ENCODE results near the gene GPD1.

Gene GPD1

DNA sequence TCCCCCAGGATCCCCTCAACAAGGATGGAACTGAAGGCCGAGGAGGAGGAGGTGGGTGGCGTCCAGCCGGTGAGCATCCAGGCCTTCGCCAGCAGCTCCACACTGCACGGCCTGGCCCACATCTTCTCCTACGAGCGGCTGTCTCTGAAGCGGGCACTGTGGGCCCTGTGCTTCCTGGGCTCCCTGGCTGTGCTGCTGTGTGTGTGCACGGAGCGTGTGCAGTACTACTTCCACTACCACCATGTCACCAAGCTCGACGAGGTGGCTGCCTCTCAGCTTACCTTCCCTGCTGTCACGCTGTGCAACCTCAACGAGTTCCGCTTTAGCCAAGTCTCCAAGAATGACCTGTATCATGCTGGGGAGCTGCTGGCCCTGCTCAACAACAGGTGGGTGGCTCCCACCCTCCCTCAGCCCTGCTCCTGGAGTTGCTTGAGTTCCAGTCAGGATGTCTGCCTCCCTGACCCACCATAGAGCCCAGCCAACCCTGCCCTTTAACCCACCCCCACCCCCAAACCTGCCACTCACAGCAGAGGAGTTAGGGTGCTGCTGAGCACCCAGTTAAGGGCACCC, 45.0 kb upstream of the GPD1 start:
- no peak for DNase-seq
- Histone ChIP-seq H3K36me3 (peaks cover 15% of the 10 kb centered on the region), H3K9me3 (ENCODE audit: severe bottlenecking) (no peaks in the 10 kb centered on the region), H3K4me3 (ENCODE audit: low read depth, low read length) (no peak overlapping the region), H3K27me3 (ENCODE audit: insufficient read depth, low read depth, severe bottlenecking) (no peaks in the 10 kb centered on the region), H3K27ac (no peak overlapping the region)
- TF ChIP-seq CTCF (IDR thresholded peaks at IDR 0.05; ENCODE audit: low read depth, low read length): no peak

DNA sequence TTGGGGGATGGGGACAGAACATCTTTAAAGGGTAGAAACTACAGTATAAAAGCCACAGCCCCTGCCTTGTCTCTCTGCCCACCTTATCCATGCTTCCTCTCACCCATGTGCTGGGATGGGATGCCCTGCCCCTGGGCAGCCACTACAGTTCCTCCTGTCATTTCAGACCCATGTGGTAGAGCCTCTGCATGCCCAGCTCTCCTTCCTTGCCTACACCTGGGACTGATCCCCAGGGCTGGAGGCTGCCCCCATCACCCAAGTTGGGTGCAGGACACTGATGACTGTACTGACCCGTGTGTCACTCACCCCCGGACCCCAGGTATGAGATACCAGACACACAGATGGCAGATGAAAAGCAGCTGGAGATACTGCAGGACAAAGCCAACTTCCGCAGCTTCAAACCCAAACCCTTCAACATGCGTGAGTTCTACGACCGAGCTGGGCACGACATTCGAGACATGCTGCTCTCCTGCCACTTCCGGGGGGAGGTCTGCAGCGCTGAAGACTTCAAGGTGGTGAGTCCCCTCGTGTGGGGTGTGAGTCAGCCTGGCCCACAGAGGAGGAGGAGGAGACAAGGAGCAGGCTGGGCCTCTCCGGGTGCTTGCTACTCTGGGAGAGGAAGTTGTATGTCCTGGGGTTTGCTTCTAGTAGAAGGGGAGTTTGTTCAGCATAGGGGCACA, 44.2 kb upstream of the GPD1 start:
- Histone ChIP-seq H3K4me3 (ENCODE audit: low read depth, low read length) (no peak overlapping the region), H3K36me3 (peaks cover 15% of the 10 kb centered on the region), H3K27ac (no peak overlapping the region), H3K9me3 (ENCODE audit: severe bottlenecking) (no peaks in the 10 kb centered on the region), H3K27me3 (ENCODE audit: insufficient read depth, low read depth, severe bottlenecking) (no peaks in the 10 kb centered on the region)
- DNase-seq: no peak
- TF ChIP-seq CTCF (IDR thresholded peaks at IDR 0.05; ENCODE audit: low read depth, low read length): no peak

DNA sequence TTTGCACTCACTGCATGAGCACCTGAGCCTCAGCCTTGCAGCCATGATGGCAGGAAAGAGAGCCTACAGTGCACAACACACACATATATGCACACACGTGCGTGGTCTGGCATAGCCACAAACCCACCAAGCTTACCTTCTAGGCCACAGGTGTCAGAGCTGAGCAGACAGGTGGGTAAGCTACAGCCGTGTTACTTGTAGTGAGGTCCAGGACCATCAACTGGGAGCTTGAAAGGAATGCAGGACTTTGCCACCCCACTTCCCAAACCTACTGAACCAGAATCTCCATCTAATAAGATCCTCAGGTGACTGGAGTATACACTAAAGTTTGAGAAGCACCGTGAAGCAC, 43.7 kb upstream of the GPD1 start:
- no peaks in the 10 kb centered on the region for H3K9me3 ChIP-seq (ENCODE audit: severe bottlenecking)
- H3K27me3 ChIP-seq (ENCODE audit: insufficient read depth, low read depth, severe bottlenecking): no peaks in the 10 kb centered on the region
- peaks cover 15% of the 10 kb centered on the region for H3K36me3 ChIP-seq
- H3K27ac ChIP-seq: no peak overlapping the region
- DNase-seq: no peak
- H3K4me3 ChIP-seq (ENCODE audit: low read depth, low read length): no peak overlapping the region
- no peak for TF ChIP-seq CTCF (IDR thresholded peaks at IDR 0.05; ENCODE audit: low read depth, low read length)

GRCh38 chr12:50061171-50061570, 42.6 kb upstream of the GPD1 start:
- H3K36me3 ChIP-seq: peaks cover 15% of the 10 kb centered on the region
- H3K27me3 ChIP-seq (ENCODE audit: insufficient read depth, low read depth, severe bottlenecking): no peaks in the 10 kb centered on the region
- DNase-seq: no peak

GRCh38 chr12:50061946-50062686, 41.7 kb upstream of the GPD1 start:
- Histone ChIP-seq H3K27me3 (ENCODE audit: insufficient read depth, low read depth, severe bottlenecking) (no peaks in the 10 kb centered on the region), H3K9me3 (ENCODE audit: severe bottlenecking) (no peaks in the 10 kb centered on the region), H3K36me3 (peaks cover 15% of the 10 kb centered on the region), H3K27ac (no peak overlapping the region), H3K4me3 (ENCODE audit: low read depth, low read length) (no peak overlapping the region)
- no peak for DNase-seq
- no peak for TF ChIP-seq CTCF (IDR thresholded peaks at IDR 0.05; ENCODE audit: low read depth, low read length)

More at GRCh38 chr12:50061171-50061570, 42.6 kb upstream of the GPD1 start:
- Histone ChIP-seq H3K4me3 (ENCODE audit: low read depth, low read length) (no peak overlapping the region), H3K27ac (no peak overlapping the region), H3K9me3 (ENCODE audit: severe bottlenecking) (no peaks in the 10 kb centered on the region)
- no peak for TF ChIP-seq CTCF (IDR thresholded peaks at IDR 0.05; ENCODE audit: low read depth, low read length)

Data from WERI-Rb-1 (cell line).